ENCODE measurements around the gene GPRIN2.

The GPRIN2 gene

DNA sequence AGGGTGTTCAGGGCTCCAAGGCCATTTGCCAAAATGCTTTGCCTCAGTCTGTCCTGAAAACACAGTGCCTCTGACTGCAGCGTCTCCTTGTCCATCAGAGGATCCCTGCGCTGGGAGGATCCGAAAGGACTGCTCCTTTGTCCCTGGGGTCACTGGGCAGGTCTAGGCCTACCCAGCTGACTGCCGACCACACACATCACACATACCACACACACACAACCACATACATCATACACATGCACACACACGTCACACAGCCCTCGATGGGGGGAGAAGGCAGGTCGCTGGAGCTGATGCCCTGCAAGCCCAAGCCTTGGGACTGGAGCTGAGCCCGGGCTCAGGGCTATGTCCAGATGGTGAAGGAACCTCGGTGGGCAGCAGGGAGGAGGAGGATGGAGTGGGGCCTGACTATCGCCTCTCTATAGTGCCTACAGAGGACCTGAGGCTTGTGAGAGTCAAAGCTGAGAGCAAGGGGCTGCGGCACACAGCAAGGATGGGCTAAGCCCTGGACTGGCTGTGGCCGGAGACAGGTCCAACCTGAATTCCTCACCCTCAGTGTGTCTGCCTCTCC lies 29.1 kb downstream of the GPRIN2 start:
- no peak overlapping the region for H3K4me3 ChIP-seq (ENCODE audit: low read length)
- TF ChIP-seq, protein P1, sequence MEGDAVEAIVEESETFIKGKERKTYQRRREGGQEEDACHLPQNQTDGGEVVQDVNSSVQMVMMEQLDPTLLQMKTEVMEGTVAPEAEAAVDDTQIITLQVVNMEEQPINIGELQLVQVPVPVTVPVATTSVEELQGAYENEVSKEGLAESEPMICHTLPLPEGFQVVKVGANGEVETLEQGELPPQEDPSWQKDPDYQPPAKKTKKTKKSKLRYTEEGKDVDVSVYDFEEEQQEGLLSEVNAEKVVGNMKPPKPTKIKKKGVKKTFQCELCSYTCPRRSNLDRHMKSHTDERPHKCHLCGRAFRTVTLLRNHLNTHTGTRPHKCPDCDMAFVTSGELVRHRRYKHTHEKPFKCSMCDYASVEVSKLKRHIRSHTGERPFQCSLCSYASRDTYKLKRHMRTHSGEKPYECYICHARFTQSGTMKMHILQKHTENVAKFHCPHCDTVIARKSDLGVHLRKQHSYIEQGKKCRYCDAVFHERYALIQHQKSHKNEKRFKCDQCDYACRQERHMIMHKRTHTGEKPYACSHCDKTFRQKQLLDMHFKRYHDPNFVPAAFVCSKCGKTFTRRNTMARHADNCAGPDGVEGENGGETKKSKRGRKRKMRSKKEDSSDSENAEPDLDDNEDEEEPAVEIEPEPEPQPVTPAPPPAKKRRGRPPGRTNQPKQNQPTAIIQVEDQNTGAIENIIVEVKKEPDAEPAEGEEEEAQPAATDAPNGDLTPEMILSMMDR (IDR thresholded peaks at IDR 0.05; ENCODE audit: insufficient read depth, low read depth, low read length, missing control alignments), result no peak
- DNase-seq (ENCODE audit: low read depth), result no peak

GRCh38 chr10:46526682-46527038 lies 29.8 kb downstream of the GPRIN2 start:
- TF ChIP-seq, protein P1 (IDR thresholded peaks at IDR 0.05; ENCODE audit: insufficient read depth, low read depth, low read length, missing control alignments), result no peak
- no peak overlapping the region for H3K4me3 ChIP-seq (ENCODE audit: low read length)
- DNase-seq (ENCODE audit: low read depth), result peak; percentile 43

DNA sequence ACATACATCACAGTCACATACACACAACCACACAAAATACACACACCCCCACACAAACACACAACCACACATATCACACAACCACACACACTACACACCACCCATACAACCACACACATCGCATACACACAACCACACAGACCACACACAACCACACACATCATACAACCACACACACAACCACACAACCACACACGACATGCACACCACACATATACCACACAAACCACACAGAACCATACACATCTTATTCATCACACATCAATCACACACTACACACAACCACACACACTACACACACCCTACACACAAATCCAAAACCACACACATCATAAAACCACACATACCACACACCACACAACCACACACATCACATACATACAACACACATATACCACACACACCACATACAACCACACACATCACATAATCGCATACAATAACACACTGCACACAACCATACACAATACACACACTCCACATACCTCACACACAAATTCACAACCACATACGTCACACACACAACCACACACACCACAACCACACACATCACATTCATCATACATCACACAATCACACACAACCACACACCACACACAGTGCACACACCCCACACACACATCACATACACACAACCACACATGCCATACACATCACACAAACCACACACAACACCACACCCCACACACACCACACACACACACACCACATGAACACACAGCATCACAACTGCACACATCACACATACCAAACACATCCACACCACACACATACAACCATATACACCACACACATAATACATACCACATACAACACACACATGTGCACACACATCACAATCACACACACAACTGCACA lies 30.4 kb downstream of the GPRIN2 start:
- H3K4me3 ChIP-seq (ENCODE audit: low read length), result no peak overlapping the region
- no peak for DNase-seq (ENCODE audit: low read depth)
- TF ChIP-seq, protein P1 (IDR thresholded peaks at IDR 0.05; ENCODE audit: insufficient read depth, low read depth, low read length, missing control alignments), result no peak

DNA sequence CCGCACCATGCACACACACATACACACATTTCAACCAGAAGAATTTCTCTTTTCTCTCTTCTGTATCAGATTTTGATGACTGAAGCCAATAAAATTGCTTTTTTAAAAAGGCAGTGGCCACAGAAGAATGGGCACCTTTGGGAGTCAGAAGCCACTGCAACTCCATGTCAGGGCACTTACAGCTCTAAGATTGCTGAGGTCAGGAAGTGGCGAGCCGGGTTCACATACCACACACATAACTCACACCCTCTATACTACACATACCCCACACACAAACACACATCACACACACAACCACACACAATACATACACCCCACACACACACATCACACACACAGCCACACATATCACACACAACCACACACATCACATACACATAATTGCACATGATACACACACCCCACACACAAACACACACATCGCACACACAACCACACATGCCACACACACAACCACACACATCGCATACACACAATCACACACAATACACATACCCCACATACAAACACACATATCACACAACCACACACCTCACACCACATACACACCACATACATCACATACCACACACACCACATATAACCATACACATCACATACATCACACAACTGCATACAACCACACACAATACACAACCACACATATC lies 31.2 kb downstream of the GPRIN2 start:
- no peak overlapping the region for H3K4me3 ChIP-seq (ENCODE audit: low read length)
- peak; percentile 72 for DNase-seq (ENCODE audit: low read depth)
- TF ChIP-seq, protein P1 (IDR thresholded peaks at IDR 0.05; ENCODE audit: insufficient read depth, low read depth, low read length, missing control alignments), result no peak

- no peak overlapping the region for H3K4me3 ChIP-seq (ENCODE audit: low read length)
- peak; percentile 44 for DNase-seq (ENCODE audit: low read depth)
- TF ChIP-seq, protein P1 (IDR thresholded peaks at IDR 0.05; ENCODE audit: insufficient read depth, low read depth, low read length, missing control alignments), result no peak
These were observed 31.8 kb downstream of the GPRIN2 start for GRCh38 chr10:46524472-46525176.

DNA sequence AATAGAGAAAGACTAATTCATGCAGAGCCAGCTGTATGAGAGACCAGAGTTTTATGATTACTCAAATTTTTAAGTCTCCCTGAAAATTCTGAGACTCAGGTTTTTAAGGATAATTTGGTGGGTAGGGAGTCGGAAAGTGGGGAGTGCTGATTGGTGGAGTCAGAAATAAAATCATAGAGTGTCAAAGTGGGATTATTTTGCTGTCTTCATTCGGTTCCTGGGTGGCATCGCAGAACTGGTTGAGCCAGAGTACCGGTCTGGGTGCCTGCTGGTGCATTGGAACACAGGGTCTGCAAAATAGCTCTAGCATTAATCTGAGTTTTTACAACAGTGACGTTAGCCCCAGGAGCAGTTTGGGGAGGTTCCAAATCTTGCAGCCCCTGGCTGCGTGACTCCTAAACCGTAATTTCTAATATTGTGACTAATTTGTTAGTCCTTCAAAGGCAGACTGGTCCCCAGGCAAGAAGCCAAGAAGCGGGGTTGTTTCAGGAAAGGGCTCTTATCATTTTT lies 32.4 kb downstream of the GPRIN2 start:
- DNase-seq (ENCODE audit: low read depth), result peak; percentile 88
- TF ChIP-seq, protein P1 (IDR thresholded peaks at IDR 0.05; ENCODE audit: insufficient read depth, low read depth, low read length, missing control alignments), result no peak
- no peak overlapping the region for H3K4me3 ChIP-seq (ENCODE audit: low read length)
